ENCODE data around the gene NEK4.

Gene NEK4

DNA sequence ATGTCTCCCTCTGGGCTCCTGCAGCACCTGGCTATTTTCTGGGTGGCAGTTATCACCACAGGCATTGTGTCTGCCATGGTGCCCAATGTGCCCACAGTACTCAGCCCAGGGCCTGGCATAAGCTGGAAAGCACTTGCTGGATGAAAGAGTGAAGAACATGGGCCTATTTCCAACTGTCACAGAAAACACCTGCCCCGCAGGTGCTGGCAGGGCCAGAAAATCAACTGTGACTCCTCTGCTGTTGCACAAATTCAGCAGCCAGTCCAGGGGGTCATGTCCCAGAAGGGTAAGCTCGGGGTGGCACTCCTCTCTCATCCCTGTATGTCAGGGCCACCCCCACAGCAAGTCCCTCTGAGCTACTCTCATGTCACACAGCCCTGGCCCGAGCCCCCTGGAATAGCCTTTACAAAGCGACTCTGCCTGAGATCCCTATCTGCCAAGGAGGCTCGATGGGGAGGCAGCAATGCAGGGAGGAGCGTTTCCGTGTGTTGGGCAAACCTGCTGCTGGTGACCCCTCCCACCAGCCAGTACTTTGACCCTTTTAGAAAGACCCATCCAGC is 40.8 kb upstream of the NEK4 start:
- H3K27ac ChIP-seq, result no peak overlapping the region
- TF ChIP-seq, protein P1, sequence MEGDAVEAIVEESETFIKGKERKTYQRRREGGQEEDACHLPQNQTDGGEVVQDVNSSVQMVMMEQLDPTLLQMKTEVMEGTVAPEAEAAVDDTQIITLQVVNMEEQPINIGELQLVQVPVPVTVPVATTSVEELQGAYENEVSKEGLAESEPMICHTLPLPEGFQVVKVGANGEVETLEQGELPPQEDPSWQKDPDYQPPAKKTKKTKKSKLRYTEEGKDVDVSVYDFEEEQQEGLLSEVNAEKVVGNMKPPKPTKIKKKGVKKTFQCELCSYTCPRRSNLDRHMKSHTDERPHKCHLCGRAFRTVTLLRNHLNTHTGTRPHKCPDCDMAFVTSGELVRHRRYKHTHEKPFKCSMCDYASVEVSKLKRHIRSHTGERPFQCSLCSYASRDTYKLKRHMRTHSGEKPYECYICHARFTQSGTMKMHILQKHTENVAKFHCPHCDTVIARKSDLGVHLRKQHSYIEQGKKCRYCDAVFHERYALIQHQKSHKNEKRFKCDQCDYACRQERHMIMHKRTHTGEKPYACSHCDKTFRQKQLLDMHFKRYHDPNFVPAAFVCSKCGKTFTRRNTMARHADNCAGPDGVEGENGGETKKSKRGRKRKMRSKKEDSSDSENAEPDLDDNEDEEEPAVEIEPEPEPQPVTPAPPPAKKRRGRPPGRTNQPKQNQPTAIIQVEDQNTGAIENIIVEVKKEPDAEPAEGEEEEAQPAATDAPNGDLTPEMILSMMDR (conservative IDR thresholded peaks at IDR 0.05), result no peak
- no peak for TF ChIP-seq ZFX (IDR thresholded peaks at IDR 0.05)

- TF ChIP-seq, protein P1 (conservative IDR thresholded peaks at IDR 0.05), result no peak
- TF ChIP-seq ZFX (IDR thresholded peaks at IDR 0.05), result no peak
- no peak overlapping the region for H3K27ac ChIP-seq
These were observed 40.2 kb upstream of the NEK4 start for GRCh38 chr3:52810923-52811322.

- TF ChIP-seq ZFX (IDR thresholded peaks at IDR 0.05), result no peak
- TF ChIP-seq, protein P1 (conservative IDR thresholded peaks at IDR 0.05), result no peak
- no peak overlapping the region for H3K27ac ChIP-seq
These were observed 39.1 kb upstream of the NEK4 start for GRCh38 chr3:52809662-52810377.

DNA sequence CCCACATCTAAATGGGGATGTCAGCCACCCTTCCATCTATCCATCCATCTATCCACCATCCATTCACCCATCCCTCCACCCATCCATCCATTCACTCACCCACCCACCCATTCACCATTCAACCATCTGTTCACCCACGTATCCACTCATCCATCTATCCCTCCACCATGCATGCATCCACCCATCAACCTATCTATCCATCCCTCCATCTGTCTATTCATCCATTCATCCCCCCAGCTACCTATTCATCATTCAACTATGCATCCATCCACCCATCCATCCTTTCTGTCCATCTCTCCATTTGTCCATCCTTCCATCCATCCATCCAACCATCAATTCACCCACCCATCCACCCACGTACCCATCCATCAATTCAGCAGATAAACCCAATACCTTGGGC is 38.4 kb upstream of the NEK4 start:
- TF ChIP-seq, protein P1 (conservative IDR thresholded peaks at IDR 0.05), result no peak
- TF ChIP-seq ZFX (IDR thresholded peaks at IDR 0.05), result no peak
- no peak overlapping the region for H3K27ac ChIP-seq

DNA sequence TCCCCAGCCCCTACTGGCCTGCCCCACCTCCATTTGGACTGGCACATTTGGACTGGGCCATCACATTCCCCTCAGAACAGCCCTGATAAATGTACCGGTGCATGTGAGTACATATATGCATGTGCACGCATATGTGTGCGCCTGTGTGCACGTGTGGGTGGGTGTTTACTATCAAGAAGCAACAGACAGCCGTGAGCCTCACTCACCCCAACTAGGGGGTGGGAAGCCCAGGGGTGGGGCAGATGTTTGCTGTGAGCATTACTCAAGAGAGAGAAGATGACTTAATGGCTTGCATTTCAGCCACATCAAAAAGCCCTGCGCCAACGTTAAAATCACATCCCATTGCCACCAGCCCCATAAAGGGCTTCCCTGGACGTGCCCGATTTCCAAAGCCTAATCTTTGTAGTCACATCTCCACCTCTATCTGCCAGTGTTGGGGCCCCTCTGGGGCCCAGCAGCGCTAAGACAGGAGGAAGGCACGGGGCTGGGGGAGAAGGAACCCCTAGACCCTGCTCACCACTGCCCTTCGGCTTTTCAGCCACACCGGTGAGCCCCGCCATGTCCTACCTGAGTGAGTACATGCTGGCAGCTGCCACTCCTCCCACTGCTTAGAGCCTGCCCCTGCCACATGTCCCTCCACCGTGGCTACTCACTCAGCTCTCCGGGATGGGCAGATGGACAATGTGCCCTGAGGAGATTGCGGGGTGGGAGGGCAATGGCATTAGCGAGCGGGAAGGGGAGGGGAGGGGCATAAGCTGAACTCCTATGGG is 34.7 kb upstream of the NEK4 start:
- TF ChIP-seq, protein P1 (conservative IDR thresholded peaks at IDR 0.05), result no peak
- no peak for TF ChIP-seq ZFX (IDR thresholded peaks at IDR 0.05)
- no peak overlapping the region for H3K27ac ChIP-seq

DNA sequence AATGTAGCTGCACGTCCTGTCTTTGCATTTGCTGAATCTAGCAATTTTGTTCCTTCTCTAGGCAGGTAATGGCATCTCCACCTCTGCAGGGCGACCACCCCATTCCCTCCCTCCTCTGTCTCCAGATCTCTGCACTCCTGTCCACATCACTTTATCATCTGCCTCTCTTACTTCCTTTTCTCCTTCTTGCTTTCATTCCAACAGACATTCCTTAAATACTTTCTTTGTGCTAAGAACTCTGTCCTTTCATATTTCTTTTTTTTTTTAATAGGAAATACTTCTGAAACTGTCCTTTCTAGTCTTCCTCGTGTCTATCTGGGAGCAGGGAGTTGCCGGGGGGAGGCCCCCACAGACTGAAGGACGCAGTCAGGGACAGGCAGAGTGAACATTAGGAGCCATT is 31.1 kb upstream of the NEK4 start:
- TF ChIP-seq ZFX (IDR thresholded peaks at IDR 0.05), result no peak
- TF ChIP-seq, protein P1 (conservative IDR thresholded peaks at IDR 0.05), result no peak
- H3K27ac ChIP-seq, result no peak overlapping the region

DNA sequence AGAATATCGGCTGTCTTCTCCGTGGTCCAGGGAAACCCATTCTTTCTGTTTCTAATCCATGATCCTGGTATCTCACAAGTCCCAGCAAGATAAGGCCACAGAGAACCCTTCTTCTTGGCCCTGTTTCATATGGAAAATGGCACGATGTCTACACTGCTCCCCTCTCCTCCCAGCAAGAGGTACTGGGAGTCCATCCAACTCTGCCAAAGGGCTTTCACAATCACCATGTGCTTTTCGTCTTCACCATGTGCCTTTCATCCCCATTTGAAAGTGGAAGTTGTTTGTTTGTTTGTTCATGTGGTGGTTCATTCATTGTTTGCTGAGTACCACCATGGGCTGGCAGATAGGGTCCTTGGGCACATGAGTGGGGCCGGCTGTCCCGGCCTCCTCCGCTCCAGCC is 29.3 kb upstream of the NEK4 start:
- no peak for TF ChIP-seq ZFX (IDR thresholded peaks at IDR 0.05)
- TF ChIP-seq, protein P1 (conservative IDR thresholded peaks at IDR 0.05), result no peak
- H3K27ac ChIP-seq, result no peak overlapping the region
